Parathyroid adenoma (tissue), 2 donors: Measurements from ENCODE around the gene WDR27.

Source experiments
- H2AFZ ChIP-seq: fragments of 300-600 bp; sonication (generic); one replicate; pipeline ENCODE4 v1.7.0; 2017; ENCODE audit warnings: antibody characterized with exemption, mild to moderate bottlenecking
- H3K27ac ChIP-seq: fragments of 300-600 bp; sonication (generic); one replicate; pipeline ENCODE4 v1.7.0; 2017
- H3K27me3 ChIP-seq: fragments of 300-600 bp; sonication (generic); one replicate; pipeline ENCODE4 v1.7.0; 2017; ENCODE audit warnings: low read length; ENCODE audit not compliant: control insufficient read depth, insufficient read depth
- H3K36me3 ChIP-seq: fragments of 300-600 bp; sonication (generic); one replicate; pipeline ENCODE4 v1.7.0; 2017; ENCODE audit warnings: low read length; ENCODE audit not compliant: control insufficient read depth, insufficient read depth
- H3K4me1 ChIP-seq: fragments of 300-600 bp; sonication (generic); one replicate; pipeline ENCODE4 v1.7.0; 2017; ENCODE audit warnings: control low read depth
- H3K4me2 ChIP-seq: fragments of 300-600 bp; sonication (generic); one replicate; pipeline ENCODE4 v1.7.0; 2017; ENCODE audit warnings: low read length
- H3K4me3 ChIP-seq: fragments of 300-600 bp; sonication (generic); one replicate; pipeline ENCODE4 v1.7.0; 2017; ENCODE audit warnings: low read depth, low read length
- H3K79me2 ChIP-seq: fragments of 300-600 bp; sonication (generic); one replicate; pipeline ENCODE4 v1.7.0; 2017; ENCODE audit warnings: control low read depth
- H3K9ac ChIP-seq: fragments of 300-600 bp; sonication (generic); one replicate; pipeline ENCODE4 v1.7.0; 2017; ENCODE audit warnings: mild to moderate bottlenecking
- H3K9me3 ChIP-seq: fragments of 300-600 bp; sonication (generic); one replicate; pipeline ENCODE4 v1.7.0; 2017; ENCODE audit warnings: low read length; ENCODE audit not compliant: control insufficient read depth
- CTCF ChIP-seq: fragments of 300-600 bp; sonication (generic); IDR thresholded peaks from one replicate; pipeline ENCODE4 v1.7.0; 2017; ENCODE audit warnings: antibody characterized with exemption, mild to moderate bottlenecking
- donor health status: primary hyperparathyroidism.

The WDR27 gene

GRCh38 chr6:169500688-169501087, 201.1 kb downstream of the WDR27 start:
- Histone ChIP-seq H3K79me2 (no peaks in the 10 kb centered on the region), H3K4me3 (no peak overlapping the region), H3K36me3 (no peaks in the 10 kb centered on the region), H3K9ac (no peak overlapping the region), H3K4me1 (no peaks in the 10 kb centered on the region), H3K27ac (no peak overlapping the region), H3K9me3 (no peaks in the 10 kb centered on the region), H3K4me2 (no peak overlapping the region), H3K27me3 (no peaks in the 10 kb centered on the region), H2AFZ (no peak overlapping the region)
- TF ChIP-seq CTCF, result no peak

- Histone ChIP-seq H3K4me1 (no peaks in the 10 kb centered on the region), H3K4me3 (no peak overlapping the region), H3K36me3 (no peaks in the 10 kb centered on the region), H3K27me3 (no peaks in the 10 kb centered on the region), H3K9me3 (no peaks in the 10 kb centered on the region), H3K9ac (no peak overlapping the region), H3K79me2 (no peaks in the 10 kb centered on the region), H2AFZ (no peak overlapping the region), H3K27ac (no peak overlapping the region), H3K4me2 (no peak overlapping the region)
- no peak for TF ChIP-seq CTCF
Observed at GRCh38 chr6:169499848-169500247, 202.0 kb downstream of the WDR27 start.

- no peak for TF ChIP-seq CTCF
- Histone ChIP-seq H3K4me1 (no peaks in the 10 kb centered on the region), H3K36me3 (no peaks in the 10 kb centered on the region), H3K9ac (no peak overlapping the region), H3K9me3 (no peaks in the 10 kb centered on the region), H3K79me2 (no peaks in the 10 kb centered on the region), H3K4me3 (no peak overlapping the region), H2AFZ (no peak overlapping the region), H3K4me2 (no peak overlapping the region), H3K27me3 (no peaks in the 10 kb centered on the region), H3K27ac (no peak overlapping the region)
Observed at GRCh38 chr6:169498916-169499513, 202.8 kb downstream of the WDR27 start.

- Histone ChIP-seq H3K4me1 (no peaks in the 10 kb centered on the region), H3K36me3 (no peaks in the 10 kb centered on the region), H3K9me3 (no peaks in the 10 kb centered on the region), H3K4me3 (no peak overlapping the region), H3K27ac (no peak overlapping the region), H2AFZ (no peak overlapping the region), H3K4me2 (no peak overlapping the region), H3K79me2 (no peaks in the 10 kb centered on the region), H3K27me3 (no peaks in the 10 kb centered on the region), H3K9ac (no peak overlapping the region)
- no peak for TF ChIP-seq CTCF
Observed at GRCh38 chr6:169495601-169496000, 206.2 kb downstream of the WDR27 start.

- Histone ChIP-seq H3K9me3 (no peaks in the 10 kb centered on the region), H3K4me2 (no peak overlapping the region), H3K27me3 (no peaks in the 10 kb centered on the region), H3K36me3 (no peaks in the 10 kb centered on the region), H3K27ac (no peak overlapping the region), H3K79me2 (no peaks in the 10 kb centered on the region), H2AFZ (no peak overlapping the region), H3K4me1 (no peaks in the 10 kb centered on the region), H3K4me3 (no peak overlapping the region), H3K9ac (no peak overlapping the region)
- no peak for TF ChIP-seq CTCF
Observed at GRCh38 chr6:169494038-169494437, 207.8 kb downstream of the WDR27 start.
